22Rv1 (cell line): ENCODE data around the gene PIK3R1.

Source experiments
- CTCF ChIP-seq: fragments of 450-650 bp; IDR thresholded peaks from 2 replicates; pipeline ENCODE4 v1.5.1; 2017; ENCODE audit warnings: mild to moderate bottlenecking
- ZFX ChIP-seq: fragments of 450-650 bp; IDR thresholded peaks from 2 replicates; pipeline ENCODE4 v1.6.1; 2017; ENCODE audit warnings: antibody characterized with exemption, borderline replicate concordance

GRCh38 chr5:68288707-68289134 lies 73.2 kb downstream of the PIK3R1 start:
- no peak for TF ChIP-seq CTCF
- TF ChIP-seq ZFX: no peak
